ENCODE measurements around the gene DYNLT2.
A peak's percentile ranks its signal among the peaks of the same experiment; 100 is the strongest.
"Not testable (repeated sequence)": the region's sequence is repeated elsewhere in the genome, so short reads cannot be mapped to it uniquely, and the experiment has no call there.

The DYNLT2 gene

GRCh38 chr6:169726963-169727362, 24.4 kb downstream of the DYNLT2 start:
- no peak for DNase-seq

DNA sequence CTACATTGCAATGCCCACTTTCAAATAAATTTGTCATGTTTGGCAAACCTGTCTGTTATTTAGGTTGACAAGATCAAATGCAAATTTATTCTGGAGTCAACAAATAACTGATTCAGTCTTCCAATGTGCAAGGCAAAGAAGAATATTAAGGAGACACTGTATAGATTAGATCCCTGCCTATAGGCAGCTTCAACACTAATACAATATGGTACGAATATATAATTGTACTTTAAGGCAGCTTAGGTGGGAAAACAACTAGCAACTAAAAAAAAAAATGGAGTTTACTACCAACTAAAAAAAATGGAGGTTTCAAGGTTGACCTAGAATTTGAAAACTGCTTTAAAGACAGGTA, 25.3 kb downstream of the DYNLT2 start:
- no peak for DNase-seq

GRCh38 chr6:169725125-169726048, 26.0 kb downstream of the DYNLT2 start:
- DNase-seq: no peak

- DNase-seq: no peak
These were observed 26.8 kb downstream of the DYNLT2 start, which contains the start of gene PHF10 for GRCh38 chr6:169724494-169725124. Gene PHF10, minus strand, starts transcription at chr6:169724500. Its CDS starts 569 bp downstream, at chr6:169723931.

DNA sequence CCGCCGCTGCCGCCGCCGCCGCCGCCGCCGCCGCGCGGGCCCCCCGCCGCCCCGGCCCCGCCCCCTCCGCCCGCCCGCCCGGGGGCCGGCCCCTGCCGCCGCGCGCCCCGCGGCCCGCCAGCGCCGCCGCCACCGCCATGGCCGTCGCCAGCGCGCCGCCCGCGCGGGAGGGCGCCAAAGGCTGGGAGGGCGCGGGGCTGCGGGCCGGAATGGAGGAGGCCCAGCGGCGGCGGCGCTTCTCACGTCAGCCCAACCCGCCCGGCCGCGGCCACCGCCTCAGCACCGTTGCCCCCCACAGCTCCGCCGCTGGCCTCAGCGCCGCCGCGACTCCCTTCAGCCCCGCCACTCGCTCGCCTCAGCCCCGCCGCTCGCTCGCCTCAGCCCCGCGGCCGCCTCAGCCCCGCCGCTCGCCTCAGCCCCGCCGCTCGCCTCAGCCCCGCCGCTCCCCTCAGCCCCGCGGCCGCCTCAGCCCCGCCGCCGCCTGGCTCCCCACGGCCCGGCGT, 27.3 kb downstream of the DYNLT2 start:
- no peak for DNase-seq

DNA sequence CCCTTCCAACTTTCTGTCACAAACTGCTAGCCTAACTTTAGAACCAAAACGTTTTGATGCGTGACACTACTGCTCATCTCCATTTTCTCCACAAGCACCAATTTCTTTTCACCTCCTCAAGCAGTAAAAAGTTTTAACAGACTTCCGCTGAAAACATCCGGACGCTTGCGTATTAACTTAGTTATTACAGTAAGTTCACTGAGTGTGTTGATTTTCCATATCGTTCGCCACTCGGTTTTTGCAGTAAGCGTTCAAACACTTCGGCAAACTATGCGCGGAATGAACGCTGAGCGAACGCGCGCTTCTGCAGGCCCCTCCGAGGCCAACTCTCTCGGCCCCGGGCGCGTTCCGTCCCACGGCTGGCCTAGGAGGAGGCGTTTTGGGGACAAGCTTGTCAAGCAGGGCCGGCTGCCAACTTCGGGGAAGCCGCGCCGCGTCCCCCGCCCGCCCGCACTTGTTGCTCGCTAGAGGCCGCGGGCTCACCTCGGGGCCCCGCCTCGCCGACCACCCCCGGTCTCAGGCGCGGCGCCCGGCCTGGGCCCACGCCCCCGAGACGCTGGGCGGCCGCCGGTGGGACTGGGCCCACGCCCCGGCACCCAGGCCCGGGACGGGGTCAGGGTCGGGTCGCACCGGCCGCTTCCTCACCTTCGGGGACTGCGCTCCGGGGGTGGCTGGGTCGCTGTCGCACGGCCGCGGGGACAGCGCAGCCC, 28.0 kb downstream of the DYNLT2 start:
- DNase-seq: no peak

DNA sequence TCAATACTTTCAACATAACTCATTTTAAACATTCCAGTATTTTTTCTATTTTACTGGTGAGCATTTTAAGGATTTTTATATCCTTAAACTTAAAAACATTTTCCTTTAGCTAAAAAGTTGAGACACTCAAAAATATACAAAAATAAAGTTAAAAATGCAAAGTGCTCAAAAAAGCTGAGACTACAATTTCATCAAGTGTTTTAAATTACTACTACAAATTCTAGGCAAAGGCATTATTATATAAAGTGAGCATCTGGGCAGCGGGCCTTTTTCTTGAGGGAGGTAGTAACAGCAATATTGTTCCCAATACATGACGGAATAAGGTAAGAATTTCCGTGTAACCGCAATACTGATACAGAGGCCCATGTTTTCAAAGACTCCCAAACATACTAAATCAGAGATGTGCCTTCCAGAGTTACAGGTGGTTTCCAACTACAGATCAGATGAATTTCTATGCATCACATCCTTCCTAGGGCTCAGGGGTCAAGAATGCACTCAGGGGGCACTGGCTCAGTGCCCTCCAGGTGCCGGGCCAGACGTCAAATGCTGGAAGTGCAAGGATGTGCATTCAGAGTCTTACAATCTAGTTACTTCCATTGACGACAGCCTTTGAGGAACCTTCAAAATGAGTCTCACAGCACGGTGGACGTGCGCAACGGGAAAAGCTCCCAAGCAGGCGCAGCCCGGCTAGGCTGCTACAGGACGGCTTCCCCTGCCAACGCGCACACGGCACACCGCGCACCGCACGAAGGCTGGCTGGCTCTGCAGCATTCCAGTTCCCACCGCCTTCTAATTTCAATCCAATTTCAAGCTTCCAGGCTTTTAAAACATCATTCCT, 28.8 kb downstream of the DYNLT2 start:
- DNase-seq: no peak

- DNase-seq: no peak
These were observed 31.0 kb downstream of the DYNLT2 start for GRCh38 chr6:169720207-169720855.

DNA sequence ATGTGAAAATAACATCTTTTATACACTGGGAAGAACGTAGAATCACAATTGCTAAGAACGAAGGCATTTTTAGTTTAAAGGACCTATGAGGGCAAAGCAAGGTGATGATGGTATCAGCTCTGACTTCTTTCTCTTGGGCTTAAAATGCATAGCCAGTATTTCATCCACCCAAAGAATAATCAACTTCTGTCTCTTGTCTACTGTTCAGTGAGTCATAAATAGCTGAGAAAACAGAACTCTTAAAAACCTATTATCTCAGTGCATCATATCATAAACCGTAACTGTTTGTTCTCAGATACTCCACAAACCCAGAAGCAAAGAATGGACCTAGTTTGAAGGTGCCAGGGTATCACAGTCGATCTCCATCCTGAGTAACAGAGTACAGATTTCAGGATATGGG, 32.3 kb downstream of the DYNLT2 start:
- DNase-seq: no peak

GRCh38 chr6:169714595-169714994, 36.8 kb downstream of the DYNLT2 start:
- DNase-seq: no peak

- DNase-seq: no peak
These were observed 37.2 kb downstream of the DYNLT2 start for GRCh38 chr6:169714178-169714577.

GRCh38 chr6:169710009-169710408, 41.4 kb downstream of the DYNLT2 start:
- DNase-seq: no peak

DNA sequence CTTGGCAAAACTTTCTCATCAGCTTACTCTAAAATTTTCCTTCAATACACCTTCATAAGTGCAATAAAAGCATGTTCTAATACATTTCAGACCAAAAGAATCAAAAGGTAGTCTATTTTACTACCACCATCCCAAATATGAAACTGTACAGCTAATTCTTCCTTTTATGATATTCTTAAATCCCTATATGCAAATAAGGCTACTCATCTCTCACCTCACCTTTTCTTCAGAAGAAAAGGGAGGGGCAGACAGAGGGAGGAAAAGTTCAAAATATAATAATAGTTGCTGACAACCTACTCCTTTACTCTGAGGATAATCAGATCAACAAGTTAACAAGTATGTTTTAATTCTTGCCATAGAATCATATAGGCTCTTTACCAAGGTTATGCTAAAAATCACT, 42.1 kb downstream of the DYNLT2 start:
- DNase-seq: no peak

- no peak for DNase-seq
These were observed 43.6 kb downstream of the DYNLT2 start for GRCh38 chr6:169707772-169708171.

DNA sequence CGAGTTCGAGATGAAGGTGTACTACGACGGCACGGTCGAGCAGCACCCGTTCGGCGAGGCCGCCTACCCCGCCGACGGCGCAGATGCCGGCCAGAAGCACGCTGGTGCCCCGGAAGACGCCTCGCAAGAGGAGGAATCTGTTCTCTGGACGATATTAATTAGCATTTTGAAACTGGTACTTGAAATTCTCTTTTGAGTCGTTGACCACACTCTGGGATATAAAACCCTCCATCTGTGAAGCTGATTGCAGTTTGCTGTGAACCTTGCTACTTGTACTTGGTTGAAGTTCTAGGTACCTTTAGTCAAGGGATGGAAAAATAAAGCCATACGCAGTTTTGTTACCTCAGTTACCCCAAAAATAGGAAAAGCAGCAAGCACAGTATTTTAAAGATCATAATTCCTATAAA, 48.5 kb downstream of the DYNLT2 start:
- no peak for DNase-seq

DNA sequence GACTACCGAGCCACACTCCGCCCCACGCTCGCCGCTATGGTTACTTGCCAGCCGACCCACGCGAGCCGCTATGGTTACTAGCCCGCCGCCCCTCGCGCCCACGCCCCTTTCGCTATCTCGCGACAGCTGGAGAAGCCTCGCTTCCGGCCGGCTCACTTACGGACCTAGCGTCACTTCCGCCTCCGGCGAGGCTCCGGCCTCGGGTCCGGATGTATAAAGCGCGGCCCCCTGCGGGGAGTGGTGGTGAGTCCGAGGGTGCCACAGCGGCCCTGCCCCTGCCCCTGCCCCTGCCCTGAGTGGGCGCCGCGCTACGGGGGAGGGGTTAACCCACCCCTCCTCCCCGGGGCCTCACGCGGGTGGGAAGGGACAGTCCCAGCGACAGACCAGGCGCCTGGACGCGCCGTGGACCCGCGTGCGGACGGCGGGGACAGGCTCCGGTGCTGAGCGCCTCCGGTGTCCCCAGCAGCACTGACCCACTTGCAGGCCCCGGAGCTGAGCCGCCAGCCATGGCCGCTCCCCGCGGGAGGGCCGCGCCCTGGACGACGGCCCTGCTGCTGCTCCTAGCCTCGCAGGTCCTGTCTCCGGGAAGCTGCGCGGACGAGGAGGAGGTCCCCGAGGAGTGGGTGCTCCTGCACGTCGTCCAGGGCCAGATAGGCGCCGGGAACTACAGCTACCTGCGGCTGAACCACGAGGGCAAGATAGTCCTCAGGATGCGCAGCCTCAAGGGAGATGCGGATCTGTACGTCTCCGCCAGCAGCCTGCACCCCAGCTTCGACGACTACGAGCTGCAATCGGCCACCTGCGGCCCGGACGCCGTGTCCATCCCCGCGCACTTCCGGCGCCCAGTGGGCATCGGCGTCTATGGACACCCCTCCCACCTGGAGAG, 49.2 kb downstream of the DYNLT2 start, which contains the start of the genes C6orf120 and WDR27:
Gene C6orf120 (plus strand): TSS at position 173 of the 886 bp plus-strand sequence. CDS start 334 bp downstream, at position 507.
Gene WDR27 (minus strand): TSS at position 76 of the 886 bp plus-strand sequence. CDS start 13,024 bp downstream, outside the sequence.
- peak; percentile 74 for DNase-seq

DNA sequence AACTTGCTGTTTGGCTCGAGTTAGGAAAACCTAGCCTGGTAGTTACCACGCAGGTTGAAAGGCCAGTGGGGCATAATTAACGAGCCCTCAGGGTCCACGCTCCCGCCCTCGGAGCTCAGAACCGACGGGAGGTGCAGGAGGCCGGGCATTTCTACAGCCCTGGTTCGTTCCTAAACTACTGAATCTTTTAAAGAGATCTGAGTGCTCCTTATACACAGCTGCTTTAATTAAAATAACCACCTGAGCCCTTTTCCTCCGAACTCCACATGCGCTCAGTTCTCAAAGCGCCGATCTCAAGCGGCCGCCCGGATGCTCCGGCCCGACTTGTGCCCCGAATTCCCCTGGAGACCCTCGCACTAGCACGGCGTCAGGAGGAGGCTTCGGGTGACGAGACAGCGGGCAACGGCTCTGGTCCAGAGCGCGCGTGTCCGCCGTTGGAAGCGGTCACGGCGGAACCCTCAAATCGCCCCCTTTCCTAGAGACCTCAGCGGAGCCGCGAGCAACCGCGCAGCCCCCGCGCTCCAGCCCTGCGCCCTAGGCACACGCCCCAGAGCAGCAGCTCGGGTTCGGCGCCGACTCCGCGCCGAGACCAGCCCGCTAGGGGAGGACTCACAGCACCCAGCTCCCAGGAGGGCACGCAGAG, 49.9 kb downstream of the DYNLT2 start:
- no peak for DNase-seq

GRCh38 chr6:169700296-169700695, 51.1 kb downstream of the DYNLT2 start:
- DNase-seq: no peak

- DNase-seq: not testable (repeated sequence)
These were observed 54.3 kb downstream of the DYNLT2 start for GRCh38 chr6:169697115-169697514.

DNA sequence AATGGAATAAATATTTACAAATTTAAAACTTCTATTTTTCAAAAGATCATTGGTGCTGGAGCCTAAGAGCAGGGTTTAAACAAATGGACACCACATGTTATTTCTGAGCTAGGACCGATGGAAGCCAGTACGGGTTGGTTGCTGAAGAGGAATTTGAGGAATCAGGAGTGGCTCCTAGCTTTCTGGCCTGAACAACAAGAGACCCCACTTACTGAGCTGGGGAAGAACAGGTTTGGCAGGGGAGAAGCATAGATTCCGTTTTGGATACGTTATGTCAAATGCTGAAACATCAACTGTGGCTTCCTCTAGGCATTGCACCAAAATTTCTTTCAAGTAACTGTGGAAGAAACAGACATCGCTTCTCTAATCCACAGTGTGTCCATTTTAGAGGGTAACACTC, 56.2 kb downstream of the DYNLT2 start:
- DNase-seq: no peak
